PC-9 (cell line): Measurements from ENCODE around the gene BPIFA1. TPM values are rescaled to one million over a fixed set of nuclear protein-coding genes. Genes with fewer than 3 reads are reported as not detected.

Source experiments
- BruUV-seq: library from RNA; stranded (reverse); fragments of 400-500 nt; replicated peaks from 2 replicates; lab custom pipeline; 2021; lab: Mats Ljungman, UMichigan
- CTCF ChIA-PET: fragments of 300-600 bp; sonication (Branson Sonifier 250); formaldehyde crosslinking; loops from one replicate; lab custom pipeline; 2022; ENCODE audit warnings: antibody characterized with exemption; lab: Charles Lee
- POLR2A ChIA-PET: fragments of 300-600 bp; sonication (Branson Sonifier 250); formaldehyde crosslinking; loops from one replicate; lab custom pipeline; 2022; ENCODE audit warnings: antibody characterized with exemption; ENCODE audit not compliant: unreplicated experiment; lab: Charles Lee
- DNase-seq, 2 experiments: peaks; one replicate each; pipeline versions ENCODE4 v3.0.0 to v3.0.0-alpha.2; 2015 to 2022; ENCODE audit warnings: mixed read lengths in 1 of 2
- H2AFZ ChIP-seq: fragments of 200-600 bp; sonication (generic); 2 replicates; pipeline ENCODE4 v1.8.1; 2017; ENCODE audit warnings: antibody characterized with exemption
- H3F3A ChIP-seq: fragments of 200-600 bp; sonication (generic); 2 replicates; pipeline ENCODE4 v1.8.1; 2017; ENCODE audit warnings: antibody characterized with exemption, mild to moderate bottlenecking, low read depth; ENCODE audit not compliant: insufficient read depth
- H3K27ac ChIP-seq: fragments of 200-600 bp; sonication (generic); 2 replicates; pipeline ENCODE4 v1.6.1; 2016; ENCODE audit warnings: mixed run types
- H3K27me3 ChIP-seq: fragments of 200-600 bp; sonication (generic); 2 replicates; pipeline ENCODE4 v1.6.1; 2016; ENCODE audit warnings: low read depth, mixed run types; ENCODE audit not compliant: insufficient read depth
- H3K36me3 ChIP-seq: fragments of 200-600 bp; sonication (generic); 2 replicates; pipeline ENCODE4 v1.6.1; 2016; ENCODE audit warnings: low read depth, mixed run types
- H3K4me1 ChIP-seq: fragments of 200-600 bp; sonication (generic); replicated peaks from 2 replicates; pipeline ENCODE4 v1.6.1; 2016; ENCODE audit warnings: mixed run types; ENCODE audit not compliant: insufficient read depth
- H3K4me2 ChIP-seq: fragments of 200-600 bp; sonication (generic); 2 replicates; pipeline ENCODE4 v1.6.1; 2017; ENCODE audit warnings: mixed run types
- H3K4me3 ChIP-seq: fragments of 200-600 bp; sonication (generic); 2 replicates; pipeline ENCODE4 v1.6.1; 2016; ENCODE audit warnings: mixed run types
- H3K79me2 ChIP-seq: fragments of 200-600 bp; sonication (generic); 2 replicates; pipeline ENCODE4 v1.6.1; 2017; ENCODE audit warnings: low read depth, mixed run types
- H3K9me2 ChIP-seq: fragments of 200-600 bp; sonication (generic); 2 replicates; pipeline ENCODE4 v1.8.1; 2017; ENCODE audit warnings: mild to moderate bottlenecking; ENCODE audit not compliant: insufficient read depth
- H3K9me3 ChIP-seq: fragments of 200-600 bp; sonication (generic); 2 replicates; pipeline ENCODE4 v1.8.1; 2016; ENCODE audit warnings: low read depth; ENCODE audit not compliant: insufficient read depth
- H4K20me1 ChIP-seq: fragments of 200-600 bp; sonication (generic); 2 replicates; pipeline ENCODE4 v1.8.1; 2017; ENCODE audit not compliant: insufficient read depth
- EZH2 ChIP-seq: fragments of 200-600 bp; sonication (generic); IDR thresholded peaks from 2 replicates; pipeline ENCODE4 v1.8.0; 2017; ENCODE audit warnings: antibody characterized with exemption, low read depth
- intact Hi-C: fragments of 100-400 bp; cut with micrococcal nuclease; formaldehyde crosslinking; loops from one replicate; pipeline ENCODE4 v1.10.0; 2022; ENCODE audit not compliant: unreplicated experiment
- total RNA-seq: library from RNA; stranded (reverse); gene quantifications from 2 replicates; pipeline ENCODE4 v1.2.3, GENCODE V29; 2021
- TF ChIP-seq, protein P1 (sequence below): fragments of 200-600 bp; sonication (generic); conservative IDR thresholded peaks from 2 replicates; pipeline ENCODE4 v1.6.1; 2017; ENCODE audit warnings: mixed run types, antibody characterized with exemption, mild to moderate bottlenecking, moderate library complexity

BPIFA1 gene
- total RNA-seq, 1 experiment from 2014 or later: not detected

DNA sequence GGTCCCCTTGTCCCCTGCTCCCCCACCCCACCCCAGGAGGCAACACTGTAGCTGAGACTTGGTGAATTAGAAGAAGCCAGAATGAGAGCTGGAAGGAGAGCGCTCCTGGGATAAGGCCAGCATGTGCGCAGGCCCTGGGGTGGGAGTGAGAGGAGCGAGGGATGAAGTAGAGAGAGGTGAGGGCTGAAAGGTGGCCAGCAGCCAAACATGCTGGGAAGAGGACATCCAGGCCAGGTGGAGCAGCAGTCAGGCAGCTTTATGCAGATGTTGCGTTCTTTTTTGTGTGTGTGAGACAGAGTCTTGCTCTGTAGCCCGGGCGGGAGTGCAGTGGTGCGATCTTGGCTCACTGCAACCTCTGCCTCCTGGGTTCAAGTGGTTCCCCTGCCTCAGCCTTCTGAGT is 45.0 kb downstream of the BPIFA1 start:
- Histone ChIP-seq H3F3A (peaks cover 16% of the 10 kb centered on the region; the same call in 1 of the 2 replicates), H3K36me3 (no peaks in the 10 kb centered on the region), H4K20me1 (no peaks in the 10 kb centered on the region), H3K79me2 (no peaks in the 10 kb centered on the region), H3K4me2 (no peak overlapping the region), H3K27ac (no peak overlapping the region), H3K9me2 (no peaks in the 10 kb centered on the region), H3K4me3 (no peak overlapping the region), H3K9me3 (no peaks in the 10 kb centered on the region), H3K4me1 (peaks cover 68% of the 10 kb centered on the region), H2AFZ (no peak overlapping the region), H3K27me3 (no peaks in the 10 kb centered on the region)
- DNase-seq: no peak
- ChIA-PET POLR2A (interaction anchor here (0.6 kb wide), 1 partner anchor 1659 kb away, joined by 7 read pairs; no protein-coding TSS in a partner anchor), CTCF (no interaction called here)
- TF ChIP-seq EZH2: no peak
- TF ChIP-seq, protein P1, sequence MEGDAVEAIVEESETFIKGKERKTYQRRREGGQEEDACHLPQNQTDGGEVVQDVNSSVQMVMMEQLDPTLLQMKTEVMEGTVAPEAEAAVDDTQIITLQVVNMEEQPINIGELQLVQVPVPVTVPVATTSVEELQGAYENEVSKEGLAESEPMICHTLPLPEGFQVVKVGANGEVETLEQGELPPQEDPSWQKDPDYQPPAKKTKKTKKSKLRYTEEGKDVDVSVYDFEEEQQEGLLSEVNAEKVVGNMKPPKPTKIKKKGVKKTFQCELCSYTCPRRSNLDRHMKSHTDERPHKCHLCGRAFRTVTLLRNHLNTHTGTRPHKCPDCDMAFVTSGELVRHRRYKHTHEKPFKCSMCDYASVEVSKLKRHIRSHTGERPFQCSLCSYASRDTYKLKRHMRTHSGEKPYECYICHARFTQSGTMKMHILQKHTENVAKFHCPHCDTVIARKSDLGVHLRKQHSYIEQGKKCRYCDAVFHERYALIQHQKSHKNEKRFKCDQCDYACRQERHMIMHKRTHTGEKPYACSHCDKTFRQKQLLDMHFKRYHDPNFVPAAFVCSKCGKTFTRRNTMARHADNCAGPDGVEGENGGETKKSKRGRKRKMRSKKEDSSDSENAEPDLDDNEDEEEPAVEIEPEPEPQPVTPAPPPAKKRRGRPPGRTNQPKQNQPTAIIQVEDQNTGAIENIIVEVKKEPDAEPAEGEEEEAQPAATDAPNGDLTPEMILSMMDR: no peak
- BruUV-seq: no TSS peak
- intact Hi-C loops: no loop called here

DNA sequence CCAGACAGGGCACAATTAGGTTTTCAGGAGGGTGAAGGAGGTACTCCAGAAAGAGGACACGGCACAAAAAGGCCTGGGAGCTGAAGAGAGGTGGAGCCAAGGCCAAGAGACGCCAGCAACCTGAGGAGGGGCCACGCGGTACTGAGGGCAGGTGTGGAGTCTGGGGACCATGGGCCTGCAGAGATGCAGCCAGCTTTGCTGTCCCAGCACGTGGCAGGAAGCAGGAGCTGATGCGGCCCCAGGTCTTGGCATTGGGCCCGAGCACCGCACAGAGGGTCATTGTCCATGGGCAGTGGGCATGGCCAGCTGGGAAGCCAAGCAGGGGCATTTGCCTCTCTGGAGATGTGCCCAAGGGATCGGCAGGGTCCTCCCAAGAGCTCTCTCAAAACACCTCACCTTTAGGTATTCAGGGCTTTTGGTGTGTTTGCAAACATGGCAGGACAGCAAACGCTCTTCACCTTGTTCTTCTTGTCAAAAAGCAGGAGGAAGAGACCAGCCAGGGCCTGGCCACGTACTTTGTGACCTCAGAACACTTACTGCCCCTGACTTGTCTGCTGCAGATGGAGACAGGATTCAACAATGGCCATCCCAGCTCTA is 45.9 kb downstream of the BPIFA1 start:
- peaks cover 16% of the 10 kb centered on the region; the same call in 1 of the 2 replicates for H3F3A ChIP-seq
- H3K36me3 ChIP-seq: no peaks in the 10 kb centered on the region
- no peaks in the 10 kb centered on the region for H4K20me1 ChIP-seq
- H3K4me2 ChIP-seq: no peak overlapping the region
- no peaks in the 10 kb centered on the region; the same call in 1 of the 2 replicates for H3K27me3 ChIP-seq
- H3K4me1 ChIP-seq: peaks cover 60% of the 10 kb centered on the region
- no peaks in the 10 kb centered on the region for H3K79me2 ChIP-seq
- no peak overlapping the region for H2AFZ ChIP-seq
- no peak for DNase-seq
- no peaks in the 10 kb centered on the region for H3K9me3 ChIP-seq
- TF ChIP-seq, protein P1: no peak
- TF ChIP-seq EZH2: no peak
- no TSS peak for BruUV-seq
- H3K4me3 ChIP-seq: no peak overlapping the region
- ChIA-PET POLR2A (interaction anchor here (0.6 kb wide), 2 partner anchors 713 to 1660 kb away, joined by 4 to 7 read pairs; no protein-coding TSS in a partner anchor), CTCF (no interaction called here)
- intact Hi-C loops: no loop called here
- H3K9me2 ChIP-seq: no peaks in the 10 kb centered on the region
- no peak overlapping the region for H3K27ac ChIP-seq

DNA sequence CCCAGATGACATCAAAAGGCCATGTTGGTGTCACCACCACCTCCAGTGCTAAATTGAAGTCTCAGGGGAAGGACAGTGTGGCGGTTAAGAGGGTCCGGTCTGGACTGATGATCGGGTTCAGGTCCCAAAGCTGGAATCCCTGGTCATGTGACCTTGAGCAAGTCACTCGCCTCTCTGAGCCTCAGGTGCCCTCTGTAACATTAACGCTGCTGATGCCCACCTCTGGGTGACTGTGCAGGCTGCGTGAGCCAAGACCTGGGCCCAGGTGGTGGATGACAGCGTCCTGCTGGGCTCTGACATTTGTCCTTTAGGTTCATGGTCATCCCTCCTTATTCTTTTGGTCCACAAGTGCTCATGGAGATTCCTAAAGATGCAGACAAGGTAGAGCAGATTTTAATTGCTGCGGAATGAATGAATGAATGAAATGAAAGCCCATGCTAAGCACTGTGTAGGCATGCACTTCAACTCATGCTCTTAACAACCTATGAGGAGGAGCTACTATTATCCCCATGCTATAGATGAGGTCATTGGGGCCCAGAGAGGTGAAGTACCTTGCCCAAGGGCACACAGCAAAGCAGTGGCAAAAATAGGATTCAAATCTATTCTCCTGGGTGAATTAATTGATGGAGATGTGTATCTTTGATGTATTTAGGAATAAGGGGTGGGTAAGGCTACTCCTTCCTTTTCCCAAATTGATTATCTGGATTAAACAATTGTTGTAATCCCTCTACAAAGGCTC is 46.6 kb downstream of the BPIFA1 start:
- no peaks in the 10 kb centered on the region for H3K79me2 ChIP-seq
- ChIA-PET POLR2A (interaction anchor here (0.6 kb wide), 2 partner anchors 20 to 712 kb away, joined by 4 read pairs; no protein-coding TSS in a partner anchor), CTCF (no interaction called here)
- BruUV-seq: no TSS peak
- H3K4me2 ChIP-seq: peak overlapping the region; percentile 56
- H3K4me1 ChIP-seq: peaks cover 57% of the 10 kb centered on the region
- H3F3A ChIP-seq: peaks cover 15% of the 10 kb centered on the region; the same call in 1 of the 2 replicates
- H3K9me3 ChIP-seq: no peaks in the 10 kb centered on the region
- DNase-seq: no peak
- H3K27me3 ChIP-seq: no peaks in the 10 kb centered on the region; the same call in 1 of the 2 replicates
- no peak for TF ChIP-seq EZH2
- TF ChIP-seq, protein P1: no peak
- H3K27ac ChIP-seq: no peak overlapping the region
- intact Hi-C loops: no loop called here
- no peak overlapping the region for H2AFZ ChIP-seq
- no peak overlapping the region for H3K4me3 ChIP-seq
- no peaks in the 10 kb centered on the region for H3K9me2 ChIP-seq
- no peaks in the 10 kb centered on the region for H3K36me3 ChIP-seq
- no peaks in the 10 kb centered on the region for H4K20me1 ChIP-seq
